Fibroblast of lung (primary cell): Measurements from ENCODE around the gene SYNDIG1. TPM values are rescaled to one million over a fixed set of nuclear protein-coding genes. Genes with fewer than 3 reads are reported as not detected.

ENCODE experiments used
- DNase-seq, 2 donors: peaks; one replicate each; pipeline versions ENCODE4 v3.0.0 to v3.0.0-alpha.2; 2010; ENCODE audit warnings: low read depth in 2 of 2
- H2AFZ ChIP-seq: 2 replicates; pipeline ENCODE4 v1.5.1; 2012; ENCODE audit warnings: low read length, control low read depth, inconsistent platforms
- H3K27ac ChIP-seq: 2 replicates; pipeline ENCODE4 v1.5.1; 2011; ENCODE audit warnings: low read length, control low read depth; ENCODE audit not compliant: insufficient read depth
- H3K27me3 ChIP-seq: 2 replicates; pipeline ENCODE4 v1.5.1; 2011; ENCODE audit warnings: mild to moderate bottlenecking, low read length; ENCODE audit not compliant: control insufficient read depth, insufficient read depth
- H3K36me3 ChIP-seq: 2 replicates; pipeline ENCODE4 v1.5.1; 2011; ENCODE audit warnings: low read length; ENCODE audit not compliant: control insufficient read depth, insufficient read depth
- H3K4me1 ChIP-seq: 2 replicates; pipeline ENCODE4 v1.5.1; 2011; ENCODE audit warnings: low read length; ENCODE audit not compliant: control insufficient read depth, insufficient read depth; ENCODE audit errors: extremely low read depth
- H3K4me2 ChIP-seq: 2 replicates; pipeline ENCODE4 v1.5.1; 2011; ENCODE audit warnings: low read length, control low read depth; ENCODE audit not compliant: insufficient read depth; ENCODE audit errors: extremely low read depth
- H3K4me3 ChIP-seq, 4 experiments: fragments of 200-600 bp in 1 of 4; sonication (generic) in 1 of 4; replicated peaks in 1 of 4; 2 replicates each; pipeline ENCODE4 v1.5.1; 2011 to 2016; ENCODE audit warnings: low read length in 4 of 4, low read depth in 3 of 4, mild to moderate bottlenecking in 3 of 4, control low read depth in 2 of 4, inconsistent platforms in 1 of 4, mixed read lengths in 1 of 4; ENCODE audit not compliant: insufficient read depth in 1 of 4; ENCODE audit errors: control extremely low read depth in 1 of 4
- H3K79me2 ChIP-seq: 2 replicates; pipeline ENCODE4 v1.5.1; 2012; ENCODE audit warnings: mild to moderate bottlenecking, low read length, inconsistent platforms; ENCODE audit not compliant: control insufficient read depth, insufficient read depth
- H3K9ac ChIP-seq: 2 replicates; pipeline ENCODE4 v1.5.1; 2011; ENCODE audit warnings: mild to moderate bottlenecking, low read length, control low read depth; ENCODE audit not compliant: insufficient read depth
- H3K9me3 ChIP-seq: 2 replicates; pipeline ENCODE4 v1.5.1; 2012; ENCODE audit warnings: low read depth, low read length; ENCODE audit not compliant: control insufficient read depth, insufficient read depth
- H4K20me1 ChIP-seq: 2 replicates; pipeline ENCODE4 v1.5.1; 2011; ENCODE audit warnings: low read length; ENCODE audit not compliant: control insufficient read depth, insufficient read depth; ENCODE audit errors: extremely low read depth
- CTCF ChIP-seq, 2 donors: IDR thresholded peaks in 1 of 2; conservative IDR thresholded peaks in 1 of 2; 1 replicate in 1 of 2; 2 replicates in 1 of 2; pipeline ENCODE4 v1.5.1; 2011 to 2012; ENCODE audit warnings: low read length in 2 of 2, control low read depth in 1 of 2, inconsistent platforms in 1 of 2, low read depth in 1 of 2, mild to moderate bottlenecking in 1 of 2
- EZH2 ChIP-seq: IDR thresholded peaks from 2 replicates; pipeline ENCODE4 v1.5.1; 2012; ENCODE audit warnings: low read length, control low read depth, mild to moderate bottlenecking; ENCODE audit errors: missing control alignments
- polyA plus RNA-seq, 2 donors: library from polyadenylated mRNA; depleted of rRNA in 1 of 2; stranded (reverse) in 1 of 2; unstranded in 1 of 2; fragments of >200 nt; gene quantifications; 2 replicates each; pipeline ENCODE4 v1.2.1, GENCODE V29; 2011 to 2012; ENCODE audit warnings: missing spikeins in 1 of 2
- total RNA-seq: library from RNA; depleted of rRNA; stranded (reverse); fragments of >200 nt; gene quantifications from 2 replicates; pipeline ENCODE4 v1.2.1, GENCODE V29; 2014

Gene SYNDIG1
- total and polyA plus RNA-seq, 2 donors (not counting 1 experiment from before 2014, with no cell fraction given): 0.02 to 0.17 TPM

- no peaks in the 10 kb centered on the region for H3K4me1 ChIP-seq
- no peak for TF ChIP-seq EZH2
- no peak for TF ChIP-seq CTCF (conservative IDR thresholded peaks at IDR 0.05 in 1 of 2, IDR thresholded peaks at IDR 0.05 in 1 of 2; ENCODE audit: low read depth in 1 of 2, low read length in 2 of 2)
- DNase-seq: peak; percentile 5 to 35
These were observed 143.7 kb downstream of the SYNDIG1 start for GRCh38 chr20:24612799-24613775.

GRCh38 chr20:24614341-24614740 lies 144.9 kb downstream of the SYNDIG1 start:
- no peak for DNase-seq
- Histone ChIP-seq H3K9me3 (no peaks in the 10 kb centered on the region), H3K27ac (no peak overlapping the region), H3K4me2 (no peak overlapping the region), H3K4me1 (no peaks in the 10 kb centered on the region), H3K9ac (no peak overlapping the region), H3K4me3 (no peak overlapping the region), H3K36me3 (no peaks in the 10 kb centered on the region), H2AFZ (no peak overlapping the region), H3K27me3 (peaks cover 4% of the 10 kb centered on the region), H4K20me1 (no peaks in the 10 kb centered on the region), H3K79me2 (no peaks in the 10 kb centered on the region)
- TF ChIP-seq CTCF (conservative IDR thresholded peaks at IDR 0.05 in 1 of 2, IDR thresholded peaks at IDR 0.05 in 1 of 2; ENCODE audit: low read depth in 1 of 2, low read length in 2 of 2): no peak
- TF ChIP-seq EZH2: no peak

More at GRCh38 chr20:24612799-24613775, 143.7 kb downstream of the SYNDIG1 start:
- no peak overlapping the region for H2AFZ ChIP-seq
- no peak overlapping the region for H3K9ac ChIP-seq
- no peaks in the 10 kb centered on the region for H3K9me3 ChIP-seq
- H4K20me1 ChIP-seq: no peaks in the 10 kb centered on the region
- peaks cover 4% of the 10 kb centered on the region for H3K27me3 ChIP-seq
- no peak overlapping the region for H3K27ac ChIP-seq
- no peak overlapping the region for H3K4me3 ChIP-seq
- H3K4me2 ChIP-seq: no peak overlapping the region
- no peaks in the 10 kb centered on the region for H3K79me2 ChIP-seq
- H3K36me3 ChIP-seq: no peaks in the 10 kb centered on the region

- Histone ChIP-seq H3K79me2 (no peaks in the 10 kb centered on the region), H3K4me3 (no peak overlapping the region), H4K20me1 (no peaks in the 10 kb centered on the region), H3K27ac (no peak overlapping the region), H2AFZ (no peak overlapping the region), H3K4me1 (no peaks in the 10 kb centered on the region), H3K27me3 (peaks cover 7% of the 10 kb centered on the region), H3K4me2 (no peak overlapping the region), H3K9ac (no peak overlapping the region), H3K36me3 (no peaks in the 10 kb centered on the region), H3K9me3 (no peaks in the 10 kb centered on the region)
- no peak for DNase-seq
- TF ChIP-seq CTCF (conservative IDR thresholded peaks at IDR 0.05 in 1 of 2, IDR thresholded peaks at IDR 0.05 in 1 of 2; ENCODE audit: low read depth in 1 of 2, low read length in 2 of 2): no peak
- TF ChIP-seq EZH2: no peak
These were observed 145.9 kb downstream of the SYNDIG1 start for GRCh38 chr20:24615353-24615752.
